Stimulated activated CD8-positive, alpha-beta memory T cell treated with anti-CD3 and anti-CD28 coated beads, Interleukin-2, amount 100 ng/mL, for 1 hour (primary cell): ENCODE measurements around the gene GPRIN3.
"Not testable (repeated sequence)": the region's sequence is repeated elsewhere in the genome, so short reads cannot be mapped to it uniquely, and the experiment has no call there.

Experiments
- DNase-seq, 2 donors: peaks; one replicate each; pipeline ENCODE4 v3.0.0-alpha.2; 2020; ENCODE audit warnings: low read depth in 2 of 2

Gene GPRIN3

DNA sequence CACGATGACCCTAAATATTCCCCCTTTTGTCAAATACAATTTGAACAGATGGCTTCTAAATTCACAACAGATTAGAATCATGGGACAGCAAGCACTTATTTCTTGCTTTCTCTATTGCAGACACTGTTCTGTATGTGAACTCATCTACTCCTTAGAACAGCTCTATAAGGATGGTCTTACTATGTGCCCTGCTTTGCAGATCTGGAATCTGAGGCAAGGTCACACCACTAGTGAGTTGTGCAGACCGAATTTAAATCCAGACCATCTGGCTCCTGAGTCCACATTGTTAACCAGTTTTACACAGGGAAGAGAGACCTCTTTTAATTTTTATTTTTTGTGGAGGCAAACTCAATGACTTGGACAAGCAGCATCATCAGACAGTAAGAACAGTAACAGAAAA, 50.2 kb downstream of the GPRIN3 start:
- no peak for DNase-seq

DNA sequence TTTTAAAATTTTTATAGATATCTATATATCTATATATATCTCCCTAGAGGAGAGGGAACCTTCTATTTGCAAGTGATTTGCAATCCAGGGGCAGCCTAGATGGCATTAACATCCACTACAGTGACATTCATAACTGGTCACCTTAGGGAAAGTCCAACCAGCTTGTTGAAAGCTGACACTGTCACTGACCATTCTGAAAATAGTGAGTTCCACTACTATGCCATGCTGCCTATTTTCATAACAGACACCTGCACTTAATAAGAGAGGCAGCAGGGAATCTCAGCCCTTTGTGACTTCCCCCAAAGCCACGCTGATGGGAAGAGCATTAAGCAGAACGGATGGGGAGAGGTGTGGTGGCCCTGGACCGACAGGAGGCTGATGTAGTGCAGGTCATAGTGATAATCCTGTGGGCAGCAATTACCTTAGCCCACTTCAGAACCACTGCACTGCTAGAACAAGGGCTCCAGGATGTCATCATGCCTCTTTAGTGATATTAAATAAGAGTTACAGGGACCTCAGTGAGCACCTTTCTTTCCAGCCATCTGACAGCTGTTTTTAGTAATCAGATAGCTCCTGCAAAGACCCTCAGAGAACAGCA, 51.3 kb downstream of the GPRIN3 start:
- no peak for DNase-seq

DNA sequence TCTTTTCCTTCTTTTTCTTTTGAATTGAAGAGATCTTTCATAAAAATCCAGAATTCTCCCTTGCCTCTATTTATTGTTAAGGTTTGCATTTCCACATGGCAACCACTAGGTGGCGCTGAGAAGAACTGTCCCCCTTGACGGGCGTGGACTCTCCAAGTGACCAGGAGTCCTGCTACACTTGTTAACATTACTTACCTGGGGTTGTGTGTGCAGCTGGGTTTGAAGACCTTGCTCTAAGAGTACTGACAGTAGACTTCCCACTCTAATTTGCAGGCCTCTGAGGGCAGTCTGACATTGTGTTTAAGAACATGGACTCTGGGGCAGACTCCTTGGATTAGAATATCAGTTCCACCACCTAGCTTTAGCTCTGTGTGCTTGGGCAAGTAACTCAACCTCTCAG, 52.8 kb downstream of the GPRIN3 start:
- DNase-seq = peak in 1 of 2 donors; percentile 24

DNA sequence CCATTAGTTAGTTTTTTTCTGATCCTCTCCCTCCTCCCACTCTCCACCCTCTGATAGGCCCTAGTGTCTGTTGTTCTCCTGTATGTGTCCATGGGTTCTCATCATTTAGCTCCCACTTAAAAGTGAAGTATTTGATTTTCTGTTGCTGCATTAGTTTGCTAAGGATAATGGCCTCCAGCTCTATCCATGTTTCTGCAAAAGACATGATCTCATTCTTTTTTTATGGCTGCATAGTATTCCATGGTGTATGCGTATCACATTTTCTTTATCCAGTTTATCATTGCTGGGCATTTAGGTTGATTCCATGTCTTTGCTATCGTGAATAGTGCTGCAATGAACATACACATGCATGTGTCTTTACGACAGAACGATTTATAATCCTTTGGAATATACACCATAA, 53.3 kb downstream of the GPRIN3 start:
- not testable (repeated sequence) for DNase-seq

DNA sequence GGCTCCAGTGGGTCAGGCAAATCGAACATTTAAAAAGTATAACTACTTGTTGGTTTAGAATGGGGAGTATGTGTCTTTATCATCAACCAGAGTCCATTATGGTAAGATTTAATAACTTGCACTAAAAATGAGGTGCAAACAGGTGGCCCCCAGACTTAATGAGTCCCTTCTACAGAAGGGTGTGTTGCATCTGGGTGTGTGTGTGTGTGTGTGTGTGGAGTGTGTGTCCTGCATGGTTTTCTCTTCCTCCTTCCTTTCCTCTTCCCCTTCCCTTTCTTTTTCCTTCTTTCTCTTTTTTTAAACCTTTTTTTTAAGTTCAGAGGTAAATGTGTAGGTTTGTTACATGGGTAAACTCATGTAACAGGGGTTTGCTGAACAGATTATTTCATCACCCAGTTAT, 53.7 kb downstream of the GPRIN3 start:
- DNase-seq = no peak

DNA sequence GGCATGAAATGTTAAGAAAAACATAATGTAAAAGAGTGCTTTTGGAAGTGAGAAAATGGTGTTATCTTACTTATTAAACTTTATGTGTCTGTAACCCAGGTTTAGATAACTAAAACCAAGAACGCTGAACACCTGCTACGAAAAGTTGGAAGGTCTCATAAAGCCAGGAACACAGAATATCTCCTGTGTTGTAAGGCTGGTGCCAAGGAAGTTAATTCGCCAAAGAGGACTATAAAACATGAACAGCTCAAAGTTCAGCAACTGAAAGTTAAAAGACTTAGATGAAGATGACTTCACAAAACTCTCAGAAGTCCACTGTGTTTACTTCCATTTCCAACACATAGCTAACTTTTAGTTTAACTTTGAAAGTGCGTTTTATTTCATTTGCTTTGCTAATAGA, 54.3 kb downstream of the GPRIN3 start:
- DNase-seq = no peak

DNA sequence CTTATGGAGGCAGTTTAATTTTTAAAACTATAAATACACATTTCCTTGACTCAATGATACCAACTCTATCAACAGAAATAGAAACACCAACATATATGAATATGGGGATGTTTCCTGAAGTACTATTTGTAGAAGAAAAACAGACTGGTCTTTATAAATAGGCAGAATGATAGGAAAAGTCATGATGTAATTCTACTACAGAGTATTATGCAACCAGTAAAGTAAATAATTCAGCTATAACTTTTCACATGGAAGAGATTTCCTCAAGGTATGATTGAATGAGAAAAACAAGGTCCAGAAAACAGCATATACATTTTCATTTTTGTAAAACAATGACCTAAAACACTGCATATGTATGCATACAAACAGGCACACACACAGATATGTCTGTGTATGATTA, 56.2 kb downstream of the GPRIN3 start:
- DNase-seq = no peak

DNA sequence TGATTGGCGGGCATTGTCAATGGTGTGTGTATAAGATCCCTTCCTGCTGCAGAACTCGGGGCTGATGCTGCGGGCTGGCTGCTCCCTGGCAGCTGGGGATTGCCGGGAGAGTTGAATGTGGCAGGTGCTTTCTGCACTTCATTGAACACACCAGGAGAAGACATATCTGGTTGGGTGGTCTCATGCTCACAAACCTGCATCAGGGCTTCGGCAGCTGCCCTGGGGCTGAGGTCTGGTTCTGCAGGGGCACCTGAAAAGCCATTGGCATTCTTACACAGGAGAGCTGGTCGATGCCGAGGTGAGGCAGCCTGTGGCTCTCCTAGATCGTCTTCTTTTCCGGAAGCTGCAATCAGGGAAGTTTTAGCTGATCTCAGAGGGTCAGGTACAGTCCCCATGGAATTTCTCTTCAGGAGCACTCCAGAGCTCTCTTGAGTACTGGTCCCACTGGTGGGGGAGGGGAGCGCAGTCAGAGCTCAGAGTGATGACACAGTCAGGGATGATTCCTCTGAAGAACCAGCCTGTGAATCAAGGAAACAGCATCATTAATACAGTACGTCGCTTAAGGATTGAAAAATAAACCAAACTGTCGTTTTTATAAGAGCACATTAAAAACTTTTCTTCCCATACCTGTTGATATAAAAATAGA, 57.8 kb downstream of the GPRIN3 start:
- DNase-seq = no peak

DNA sequence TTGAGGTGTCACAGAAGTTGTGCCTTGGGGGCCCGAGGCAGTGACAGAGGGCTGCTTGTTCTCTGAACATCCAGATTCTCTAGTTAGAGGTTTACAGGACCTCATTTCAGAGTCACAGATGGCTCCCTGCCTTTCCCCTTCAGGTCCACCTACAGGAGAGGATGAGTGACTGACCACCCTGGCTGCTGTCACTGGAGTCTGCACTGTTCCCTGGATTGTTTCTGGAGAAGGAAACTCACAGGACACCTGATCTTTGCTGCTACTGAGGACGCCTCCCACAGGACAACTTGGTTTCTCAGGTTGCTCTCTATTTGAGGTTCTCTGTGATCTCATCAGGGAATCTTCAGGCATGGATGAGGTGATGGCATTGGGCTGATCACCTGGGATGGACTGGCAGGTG, 58.3 kb downstream of the GPRIN3 start:
- DNase-seq = no peak

DNA sequence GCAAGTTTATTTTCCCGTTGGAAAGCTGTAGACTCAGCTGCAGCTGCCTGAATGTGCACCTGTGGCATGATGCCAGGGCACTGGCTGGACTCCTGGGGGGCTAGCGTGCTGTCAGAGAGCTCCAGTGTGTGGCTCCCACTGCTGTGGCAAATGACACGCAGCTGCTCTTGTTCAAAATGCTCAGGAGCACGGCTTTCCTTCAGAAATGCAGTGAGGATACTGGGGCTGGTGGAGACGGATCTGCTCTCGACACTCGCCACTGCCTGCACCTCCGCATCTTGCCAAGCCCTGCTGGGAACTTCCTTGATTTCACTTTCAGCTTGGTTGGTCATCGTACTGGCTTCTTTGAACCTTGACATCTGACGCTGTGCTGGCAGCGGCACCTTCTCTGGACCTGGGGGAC, 58.7 kb downstream of the GPRIN3 start:
- no peak for DNase-seq

DNA sequence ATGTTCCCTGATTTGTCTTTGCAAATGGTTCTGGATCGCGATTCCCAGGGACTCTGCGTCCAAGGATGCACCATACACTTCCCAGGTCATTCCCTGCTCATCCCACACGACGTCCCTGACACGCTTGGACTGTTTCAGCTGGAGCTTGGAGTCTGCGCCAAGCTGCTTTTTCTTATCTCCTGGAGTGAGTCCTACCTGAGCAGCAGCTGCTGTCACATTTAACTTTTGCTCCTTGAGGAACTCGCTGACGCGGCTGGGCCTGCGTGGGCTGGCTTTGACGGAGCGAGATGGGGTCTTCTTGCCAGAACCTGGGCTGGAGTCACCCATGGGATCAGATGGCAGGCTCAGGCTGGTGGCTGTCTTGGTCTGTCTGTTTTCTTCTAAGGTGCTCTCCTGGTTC, 59.6 kb downstream of the GPRIN3 start:
- DNase-seq = no peak

DNA sequence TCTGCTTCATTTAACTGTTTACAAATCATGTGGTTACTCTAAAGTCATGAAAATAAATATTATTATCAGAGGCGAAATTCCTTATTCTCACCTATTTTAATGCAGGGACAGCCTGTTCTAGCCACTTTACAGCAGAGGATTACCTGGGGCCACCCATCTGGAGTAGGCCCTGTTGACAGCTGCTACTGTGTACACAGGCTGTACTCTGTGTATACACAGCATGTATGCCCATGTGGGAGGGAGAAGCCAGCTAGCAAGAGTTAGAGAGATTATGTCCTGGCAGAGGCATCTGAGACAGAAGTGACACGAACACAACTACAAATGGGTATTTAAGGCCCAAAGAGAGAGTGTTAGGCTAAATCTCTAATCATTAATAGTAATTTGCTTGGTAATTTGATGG, 62.1 kb downstream of the GPRIN3 start:
- no peak for DNase-seq

DNA sequence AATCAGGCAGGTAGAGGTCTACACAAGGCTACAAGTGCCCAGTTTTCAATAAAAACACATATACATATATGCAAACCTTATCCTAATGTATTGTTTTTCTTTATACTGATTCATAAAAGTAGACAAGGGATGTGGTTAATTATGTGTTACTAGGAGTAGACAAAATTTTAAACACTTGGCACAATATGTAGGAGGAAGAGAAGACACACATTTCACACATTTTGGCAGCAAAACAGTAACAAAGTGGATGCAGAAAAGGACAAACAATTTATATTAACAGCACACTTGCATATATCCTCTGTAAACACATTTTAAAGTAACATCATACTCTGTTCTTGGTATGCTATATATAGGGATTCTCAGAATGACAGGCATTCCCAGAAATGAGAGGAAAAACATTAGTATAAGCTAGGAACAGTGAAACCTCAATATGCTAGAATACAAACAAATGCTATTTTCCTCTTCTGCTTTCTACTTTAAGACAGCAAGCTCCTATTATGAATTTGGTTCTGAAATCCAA, 63.8 kb downstream of the GPRIN3 start:
- no peak for DNase-seq

DNA sequence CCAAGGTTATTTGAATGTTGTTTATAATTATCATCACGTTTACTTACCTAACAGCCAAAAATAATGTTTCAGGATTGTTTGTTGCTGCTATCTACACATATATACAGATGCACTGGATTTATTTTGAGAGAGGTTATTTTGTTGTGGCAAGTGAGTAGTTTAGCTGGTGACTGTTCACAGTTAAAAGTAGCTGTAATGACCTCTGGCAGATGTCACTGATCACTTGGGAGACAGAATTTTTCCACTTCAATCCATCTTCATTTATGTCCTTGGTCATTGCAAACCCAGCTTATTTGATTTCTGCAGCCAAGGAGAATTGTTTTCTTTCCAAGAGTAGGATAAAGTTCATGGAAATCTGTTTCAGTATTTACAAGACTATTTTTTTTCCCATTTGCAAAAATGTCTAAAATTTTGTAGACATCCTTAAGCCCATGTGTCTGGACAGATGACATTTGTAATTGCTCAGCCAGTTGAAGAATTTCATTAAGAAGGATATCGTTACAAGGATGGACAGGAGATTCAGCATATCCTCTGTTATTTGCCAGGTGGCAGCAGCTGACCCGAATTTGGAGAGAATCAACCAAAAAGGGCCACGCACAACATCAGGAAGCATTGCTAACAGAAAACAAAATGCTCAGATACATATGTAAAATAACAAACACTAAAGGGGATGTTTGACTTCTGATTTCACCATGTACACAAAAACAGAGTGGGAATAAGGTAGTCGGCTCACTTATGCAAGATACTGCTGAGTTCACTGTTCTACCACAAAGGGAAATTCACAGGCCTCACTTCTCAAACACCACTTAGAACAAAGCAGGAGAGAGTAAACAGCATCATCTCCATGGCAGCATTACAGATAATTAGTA, 64.5 kb downstream of the GPRIN3 start:
- DNase-seq = no peak

DNA sequence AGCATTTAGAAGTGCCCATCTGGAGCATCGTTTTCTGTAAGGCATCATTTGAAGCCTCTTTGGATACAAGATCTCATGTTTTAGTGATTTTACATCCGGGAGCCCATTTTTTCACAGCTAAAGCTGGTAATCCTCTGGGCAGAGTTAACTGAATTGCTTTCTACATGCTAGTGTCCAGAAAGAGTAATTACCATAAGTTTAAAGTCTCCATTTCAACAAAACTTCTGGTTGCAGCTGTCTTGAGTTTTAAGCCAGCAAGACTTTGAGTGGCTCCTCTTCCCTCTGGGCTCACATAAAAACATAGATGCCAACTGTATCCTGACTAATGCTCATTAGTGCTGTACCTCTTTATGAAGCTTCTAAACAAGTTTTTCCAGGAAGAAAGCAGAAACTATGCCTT, 65.4 kb downstream of the GPRIN3 start:
- no peak for DNase-seq

DNA sequence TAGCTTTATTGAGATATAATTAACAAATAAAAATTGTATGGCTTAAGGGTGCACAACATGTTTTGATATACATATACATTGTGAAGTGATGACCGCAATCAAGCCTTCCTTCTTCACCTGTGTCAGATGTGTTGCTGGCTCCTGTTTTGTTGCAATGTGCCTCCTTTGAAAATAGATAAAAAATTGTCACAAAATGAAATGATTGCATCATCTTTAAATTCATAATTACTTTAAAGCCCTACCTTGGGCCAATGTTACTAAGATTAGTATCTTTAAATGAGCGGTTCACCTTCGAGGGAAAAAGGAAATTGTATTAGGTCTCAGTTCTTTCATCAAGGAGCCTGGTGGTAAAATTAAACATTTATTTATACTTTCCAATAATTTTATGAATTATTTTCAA, 77.3 kb downstream of the GPRIN3 start:
- DNase-seq = no peak

DNA sequence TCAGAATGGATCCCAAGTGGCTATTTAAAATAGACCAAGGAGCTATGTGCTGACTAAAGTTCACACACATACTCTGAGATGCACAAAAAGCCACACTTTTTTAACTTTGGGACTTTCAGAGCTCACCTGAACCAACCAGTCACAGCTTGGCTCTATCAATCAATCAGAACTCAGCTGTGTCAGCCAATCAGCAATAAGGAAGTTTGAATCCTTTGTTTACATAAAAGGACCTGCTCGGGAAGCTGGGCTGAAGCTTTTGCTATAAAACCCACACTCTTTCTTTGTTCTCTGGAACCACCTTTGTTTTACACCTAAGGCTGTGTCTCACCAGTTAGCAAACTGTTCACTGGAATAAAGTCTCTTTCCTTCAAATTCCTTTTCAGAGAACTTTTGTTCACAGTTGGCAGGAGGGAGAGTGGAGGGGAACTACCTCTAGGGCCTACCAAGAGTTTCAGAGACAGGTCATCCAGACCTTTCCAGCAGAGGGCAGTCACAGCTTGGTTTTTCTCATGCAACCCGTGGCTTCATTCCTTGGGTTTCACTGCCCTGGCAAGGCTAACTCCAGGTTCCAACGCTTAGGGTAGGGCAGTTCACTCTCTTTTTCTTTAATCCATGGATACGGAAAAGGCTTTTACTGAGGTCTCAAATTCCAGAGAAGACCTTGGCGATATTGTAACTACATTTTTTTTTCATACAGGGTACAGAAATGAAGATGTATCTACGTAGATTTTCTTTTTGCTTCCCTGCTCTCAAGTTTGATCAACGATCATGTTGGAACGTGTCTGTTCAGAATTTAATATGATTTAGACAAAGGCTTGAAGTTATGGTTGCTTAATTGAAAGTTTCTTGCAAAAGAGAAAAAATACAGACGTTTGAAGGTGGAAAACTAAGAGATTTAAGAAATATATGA, 80.7 kb downstream of the GPRIN3 start:
- peak; percentile 50 to 63 for DNase-seq

DNA sequence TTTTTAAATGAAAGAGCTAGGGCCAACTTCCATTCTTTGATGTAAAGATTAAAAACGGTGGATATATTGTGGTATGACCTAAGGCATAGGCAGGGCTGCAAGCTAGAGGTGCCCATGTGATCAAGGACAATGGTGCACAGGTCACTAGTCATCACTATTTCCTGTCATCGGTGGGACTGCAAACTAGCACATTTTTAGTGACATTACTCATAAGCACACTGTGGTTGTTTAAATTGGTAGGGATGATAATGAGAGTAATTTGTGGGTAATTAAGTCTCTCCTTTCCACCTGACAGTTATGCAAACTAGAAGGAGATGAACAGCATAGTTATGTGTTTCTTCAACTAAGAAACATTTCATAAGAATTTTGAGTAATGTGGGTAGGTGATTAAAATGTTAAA, 85.4 kb downstream of the GPRIN3 start:
- no peak for DNase-seq

DNA sequence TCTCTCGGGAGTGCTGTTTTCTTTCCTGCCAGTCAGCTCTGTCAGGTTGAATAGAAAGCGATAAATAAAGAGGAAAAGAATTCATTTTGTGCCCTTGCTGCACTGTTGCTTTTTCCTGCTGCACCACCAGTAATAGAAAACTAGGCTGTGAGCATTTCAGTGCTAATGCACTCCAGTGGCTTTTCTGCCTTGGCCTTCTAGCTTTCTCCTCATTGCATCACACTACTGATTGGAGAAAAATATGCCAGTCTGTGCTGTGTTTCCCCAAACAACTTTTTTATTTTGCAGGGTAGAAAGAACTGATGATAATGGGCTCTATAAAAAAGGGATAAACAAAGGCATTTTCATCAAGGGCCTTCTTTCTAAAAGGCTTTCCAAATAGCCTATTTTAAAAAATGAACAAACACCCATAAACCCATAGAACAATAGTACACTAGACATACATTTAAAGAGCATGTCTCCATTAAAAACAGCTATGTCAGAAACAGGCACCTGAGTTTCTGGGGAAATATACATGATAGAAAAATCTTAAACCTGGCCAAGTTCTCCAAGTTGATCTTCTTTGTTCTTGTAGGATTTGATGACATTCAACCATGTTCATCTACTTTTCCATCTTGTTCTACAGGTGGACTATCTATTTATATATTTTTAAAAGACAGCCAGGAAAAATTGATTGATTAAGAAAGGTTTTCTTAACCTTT, 86.3 kb downstream of the GPRIN3 start:
- DNase-seq = no peak

DNA sequence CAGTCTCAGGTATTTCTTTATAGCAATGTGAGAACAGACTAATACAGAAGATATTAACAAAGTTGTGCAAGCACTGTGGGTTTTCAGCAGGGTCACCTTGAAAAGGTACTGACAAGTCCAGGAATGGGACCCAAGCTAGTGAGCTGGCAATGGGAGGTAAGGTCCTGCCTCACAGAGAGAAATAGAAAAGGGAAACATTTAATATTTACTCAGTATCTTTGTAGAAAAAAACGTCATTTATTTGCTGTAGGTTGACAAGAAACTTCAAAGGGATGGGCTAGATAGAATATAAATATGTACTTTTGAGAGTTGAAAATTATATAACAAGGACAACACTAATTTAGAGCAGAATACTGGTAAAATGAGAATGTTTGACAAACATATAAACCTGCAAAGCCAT, 89.0 kb downstream of the GPRIN3 start:
- DNase-seq = no peak

DNA sequence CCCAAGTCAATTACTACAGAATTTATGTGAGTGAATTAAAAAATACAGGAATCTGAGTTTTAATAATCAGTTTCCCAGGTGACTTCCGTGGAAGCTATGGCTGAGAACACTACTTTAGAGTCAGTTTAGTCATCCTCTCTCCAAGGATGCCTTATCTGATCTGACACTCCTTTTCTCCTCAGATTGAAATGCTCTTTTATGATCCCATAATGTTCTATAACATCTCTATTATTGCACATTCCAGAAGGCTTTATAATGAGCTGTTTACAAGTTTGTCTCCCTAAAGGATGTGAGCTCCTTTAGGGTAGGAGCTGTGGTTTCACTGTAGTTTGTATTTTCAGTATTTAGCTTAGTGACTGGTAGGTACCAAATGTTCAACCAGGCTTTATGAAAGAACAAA, 90.0 kb downstream of the GPRIN3 start:
- no peak for DNase-seq
